ENCODE measurements around the gene PCBP3. TPM values are rescaled to one million over a fixed set of nuclear protein-coding genes. Genes with fewer than 3 reads are reported as not detected.
A peak's percentile ranks its signal among the peaks of the same experiment; 100 is the strongest.

The PCBP3 gene
- total RNA-seq, 1 donor from 2014 or later, result 4.6 TPM

- H3K4me1 Mint-ChIP-seq, result peaks cover 17% of the 10 kb centered on the region
- H3K36me3 ChIP-seq, result no peaks in the 10 kb centered on the region
- H3K4me3 ChIP-seq, result no peak overlapping the region
- no peak overlapping the region for H3K4me2 ChIP-seq
- H3F3A ChIP-seq (ENCODE audit: low read depth), result peaks cover 16% of the 10 kb centered on the region
- H3K9me3 Mint-ChIP-seq, result no peaks in the 10 kb centered on the region
- TF ChIP-seq EZH2 (IDR thresholded peaks at IDR 0.05), result no peak
- no peak for TF ChIP-seq EZH2phosphoT487 (IDR thresholded peaks at IDR 0.05)
- no peak for TF ChIP-seq CTCF (IDR thresholded peaks at IDR 0.05)
- H3K79me2 ChIP-seq (ENCODE audit: low read depth), result no peaks in the 10 kb centered on the region
- H4K20me1 ChIP-seq (ENCODE audit: low read depth), result peaks cover 24% of the 10 kb centered on the region
- no peak overlapping the region for H3K27ac Mint-ChIP-seq
- H3K9me3 ChIP-seq (ENCODE audit: low read depth), result no peaks in the 10 kb centered on the region
- peaks cover 51% of the 10 kb centered on the region for H3K27me3 ChIP-seq
- peak overlapping the region; percentile 71 for H3K4me3 Mint-ChIP-seq
- H3K27ac ChIP-seq, result no peak overlapping the region
- H2AFZ ChIP-seq (replicated peaks), result no peak overlapping the region
- peaks cover 3% of the 10 kb centered on the region for H3K4me1 ChIP-seq
- H3K36me3 Mint-ChIP-seq, result no peaks in the 10 kb centered on the region
- peak; percentile 48 for DNase-seq (ENCODE audit: low spot score)
- peaks cover 30% of the 10 kb centered on the region for H3K27me3 Mint-ChIP-seq (ENCODE audit: insufficient read depth, low read depth)
- no peak overlapping the region for H3K9ac ChIP-seq
These were observed 2.0 kb upstream of the PCBP3 start for GRCh38 chr21:45641480-45642035.

GRCh38 chr21:45642122-45642813 is 1.3 kb upstream of the PCBP3 start:
- no peak overlapping the region for H3K27ac Mint-ChIP-seq
- no peak overlapping the region for H3K4me3 Mint-ChIP-seq
- H3K9me3 Mint-ChIP-seq, result no peaks in the 10 kb centered on the region
- H3K27ac ChIP-seq, result no peak overlapping the region
- no peaks in the 10 kb centered on the region for H3K79me2 ChIP-seq (ENCODE audit: low read depth)
- H3K4me1 Mint-ChIP-seq, result peaks cover 17% of the 10 kb centered on the region
- peaks cover 51% of the 10 kb centered on the region for H3K27me3 ChIP-seq
- H3K9me3 ChIP-seq (ENCODE audit: low read depth), result no peaks in the 10 kb centered on the region
- DNase-seq (ENCODE audit: low spot score), result peak; percentile 66
- peaks cover 33% of the 10 kb centered on the region for H3K27me3 Mint-ChIP-seq (ENCODE audit: insufficient read depth, low read depth)
- H3K36me3 ChIP-seq, result no peaks in the 10 kb centered on the region
- H4K20me1 ChIP-seq (ENCODE audit: low read depth), result peaks cover 30% of the 10 kb centered on the region
- peak; percentile 50 for TF ChIP-seq EZH2phosphoT487 (IDR thresholded peaks at IDR 0.05)
- peak; percentile 67 for TF ChIP-seq EZH2 (IDR thresholded peaks at IDR 0.05)
- TF ChIP-seq CTCF (IDR thresholded peaks at IDR 0.05), result no peak
- H3K4me2 ChIP-seq, result peak overlapping the region; percentile 69
- peaks cover 16% of the 10 kb centered on the region for H3F3A ChIP-seq (ENCODE audit: low read depth)
- peak overlapping the region; percentile 72 for H2AFZ ChIP-seq (replicated peaks)
- peak overlapping the region; percentile 37 for H3K4me3 ChIP-seq
- no peak overlapping the region for H3K9ac ChIP-seq
- peaks cover 3% of the 10 kb centered on the region for H3K4me1 ChIP-seq
- H3K36me3 Mint-ChIP-seq, result no peaks in the 10 kb centered on the region

GRCh38 chr21:45644041-45644906 is 749 bp downstream of the PCBP3 start:
- DNase-seq (ENCODE audit: low spot score), result peak; percentile 60
- Mint-ChIP-seq H3K4me3 (peak overlapping the region; percentile 89), H3K36me3 (no peaks in the 10 kb centered on the region), H3K9me3 (peaks cover 3% of the 10 kb centered on the region), H3K27ac (no peak overlapping the region), H3K27me3 (ENCODE audit: insufficient read depth, low read depth) (peaks cover 27% of the 10 kb centered on the region), H3K4me1 (peaks cover 8% of the 10 kb centered on the region)
- H3K27me3 ChIP-seq, result peaks cover 51% of the 10 kb centered on the region
- no peak overlapping the region for H3K9ac ChIP-seq
- H2AFZ ChIP-seq (replicated peaks), result no peak overlapping the region
- no peaks in the 10 kb centered on the region for H3K79me2 ChIP-seq (ENCODE audit: low read depth)
- peak overlapping the region; percentile 65 for H3K4me3 ChIP-seq
- no peaks in the 10 kb centered on the region for H3K9me3 ChIP-seq (ENCODE audit: low read depth)
- peaks cover 16% of the 10 kb centered on the region for H3F3A ChIP-seq (ENCODE audit: low read depth)
- H3K36me3 ChIP-seq, result no peaks in the 10 kb centered on the region
- H3K4me1 ChIP-seq, result peaks cover 3% of the 10 kb centered on the region
- TF ChIP-seq EZH2phosphoT487 (IDR thresholded peaks at IDR 0.05) (no peak), CTCF (IDR thresholded peaks at IDR 0.05) (no peak), EZH2 (IDR thresholded peaks at IDR 0.05) (peak; percentile 33)
- peak overlapping the region; percentile 87 for H3K4me2 ChIP-seq
- no peak overlapping the region for H3K27ac ChIP-seq
- peaks cover 30% of the 10 kb centered on the region for H4K20me1 ChIP-seq (ENCODE audit: low read depth)
